Fibroblast of skin of scalp (primary cell): ENCODE data around the gene B4GALT7.
"Not testable (repeated sequence)": the region's sequence is repeated elsewhere in the genome, so short reads cannot be mapped to it uniquely, and the experiment has no call there.

Source experiments
- DNase-seq: peaks from one replicate; pipeline ENCODE4 v3.0.0-alpha.2; 2013

B4GALT7 gene

DNA sequence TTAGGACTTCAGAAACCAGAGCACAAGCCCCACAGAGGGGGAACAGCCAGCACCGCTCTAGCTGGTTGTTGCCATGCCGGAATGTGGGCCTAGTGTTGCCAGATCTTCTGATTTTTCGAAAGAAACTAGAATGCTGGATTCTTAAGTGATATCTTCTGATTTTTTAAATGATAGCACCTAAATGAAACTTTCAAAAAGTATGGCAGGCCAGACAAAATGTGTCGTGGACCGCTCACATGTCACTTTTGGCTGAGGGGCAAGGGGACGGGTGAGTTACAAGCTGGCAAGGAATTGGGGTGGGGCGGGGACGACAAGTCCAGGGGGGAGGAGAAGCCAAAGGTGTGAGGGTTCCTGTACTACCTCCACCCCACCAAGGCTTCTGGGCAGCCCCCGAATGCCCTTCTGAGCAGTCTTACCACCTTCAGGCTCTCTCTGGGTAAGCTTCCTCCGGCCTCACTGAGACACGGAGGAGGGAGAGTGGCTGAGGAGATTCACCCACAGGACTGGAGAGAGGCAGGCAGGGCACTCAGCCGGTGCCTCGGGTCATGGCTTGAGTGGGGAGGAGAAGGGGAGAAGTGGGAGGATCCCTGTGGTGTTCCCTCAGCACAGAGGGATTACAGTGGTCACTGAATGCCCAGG, 10.3 kb downstream of the B4GALT7 start:
- DNase-seq = no peak

DNA sequence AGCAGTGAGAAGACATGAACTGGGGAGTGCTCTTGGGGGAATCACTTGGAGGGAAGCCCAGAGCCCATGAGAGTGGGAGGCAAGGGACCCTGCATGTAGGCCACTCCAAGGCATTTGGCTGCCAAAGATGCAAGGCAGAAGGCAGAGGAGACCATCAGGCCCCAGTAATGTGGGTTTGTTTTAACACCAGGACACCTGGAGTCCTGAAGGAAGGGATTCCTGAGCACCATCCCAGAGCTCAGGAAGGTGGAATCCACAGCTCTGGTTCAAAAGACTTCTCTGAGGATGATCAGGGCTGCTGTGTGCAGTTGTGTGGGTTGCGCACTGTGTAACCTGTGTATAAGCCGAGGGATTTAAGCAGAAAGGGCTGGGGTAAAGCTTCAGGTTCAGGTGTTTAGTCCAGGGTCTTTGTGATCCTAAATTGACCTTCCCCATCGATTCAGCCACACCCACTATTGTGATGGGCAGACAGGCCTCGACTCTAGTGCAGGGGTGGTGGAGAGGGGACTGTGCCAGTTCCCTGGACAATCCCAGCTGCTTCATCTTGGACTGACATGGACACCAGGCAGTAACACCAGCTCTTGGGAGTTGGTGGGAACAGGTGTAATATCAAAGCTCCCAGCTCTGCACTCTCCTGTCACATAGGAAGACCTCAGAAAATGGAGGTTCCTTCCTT, 11.0 kb downstream of the B4GALT7 start:
- no peak for DNase-seq

DNA sequence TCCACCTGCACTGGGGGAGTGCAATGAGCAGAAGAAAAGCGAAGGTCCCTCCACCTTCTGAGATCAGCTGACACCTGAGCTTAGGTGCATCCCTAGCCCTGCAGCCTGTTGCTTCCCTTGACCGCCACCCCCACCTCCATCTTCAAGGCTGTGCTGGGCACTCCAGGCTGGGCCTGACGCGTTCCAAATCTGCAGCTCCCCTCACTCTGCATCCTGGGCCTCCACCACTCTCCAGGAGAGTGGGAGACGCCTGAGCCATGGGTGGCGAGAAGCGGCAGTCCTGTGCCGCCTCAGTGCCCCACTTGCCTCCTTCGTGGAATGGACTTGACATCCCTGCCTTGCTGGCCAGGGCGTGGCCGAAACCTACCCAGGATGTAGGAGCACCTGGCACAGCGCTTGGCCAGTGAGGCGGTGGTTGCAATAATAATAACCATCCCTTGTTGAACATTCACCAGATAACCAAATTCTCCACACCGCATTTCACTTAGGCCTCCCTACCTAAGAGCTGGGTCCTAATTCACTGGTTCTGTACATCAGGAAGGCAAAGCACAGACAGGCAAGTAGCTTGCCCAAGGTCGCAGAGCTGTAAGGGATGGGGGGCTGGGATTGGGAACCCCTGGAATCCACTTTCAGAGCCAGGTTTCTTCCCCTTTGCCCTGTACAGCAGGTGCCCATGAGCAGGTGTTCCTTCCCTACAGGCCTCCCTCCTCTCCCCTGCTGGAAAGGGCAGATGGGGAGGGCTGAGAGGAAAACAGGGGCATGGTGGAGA, 11.7 kb downstream of the B4GALT7 start:
- no peak for DNase-seq

DNA sequence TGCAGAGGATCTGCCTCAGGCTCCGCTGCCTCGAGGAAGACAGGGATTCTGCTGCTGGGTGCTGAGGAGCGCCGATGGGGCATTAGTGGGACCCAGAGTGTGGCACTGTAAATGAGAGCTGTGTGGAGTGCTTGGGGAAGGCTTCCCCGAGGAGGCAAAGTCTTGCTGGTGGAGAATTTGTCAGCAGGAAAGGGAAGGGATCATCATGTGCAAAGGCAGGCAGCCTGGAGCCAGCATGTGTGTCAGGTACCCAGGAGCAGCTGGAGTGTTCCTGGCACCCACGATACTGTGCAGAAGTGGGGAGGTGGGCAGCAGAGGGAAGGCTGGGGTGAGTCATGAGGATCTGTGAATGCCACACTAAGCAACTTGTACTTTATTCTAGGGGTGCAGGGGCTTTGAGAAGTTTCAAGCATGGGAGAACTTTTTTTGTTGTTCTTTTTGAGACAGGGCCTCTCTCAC, 12.3 kb downstream of the B4GALT7 start:
- DNase-seq = no peak

DNA sequence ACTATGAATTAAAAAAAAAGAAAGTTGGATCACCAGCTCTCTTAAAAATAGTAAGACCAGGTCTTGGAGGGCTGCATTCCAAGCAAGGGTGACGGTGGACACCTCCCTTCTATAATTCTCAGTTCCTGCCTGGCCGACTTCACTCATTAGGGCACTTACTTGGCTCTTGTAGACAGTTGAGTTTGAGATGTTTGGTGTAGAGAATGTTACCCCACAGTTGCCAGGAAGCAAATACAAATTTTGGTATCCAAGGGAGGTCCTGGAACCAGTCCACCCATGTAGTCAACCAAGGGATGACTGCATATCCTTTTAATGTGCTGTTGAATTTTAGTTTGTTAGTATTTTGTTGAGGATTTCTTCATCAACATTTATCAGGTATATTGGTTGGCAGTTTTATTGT, 20.6 kb downstream of the B4GALT7 start:
- no peak for DNase-seq

DNA sequence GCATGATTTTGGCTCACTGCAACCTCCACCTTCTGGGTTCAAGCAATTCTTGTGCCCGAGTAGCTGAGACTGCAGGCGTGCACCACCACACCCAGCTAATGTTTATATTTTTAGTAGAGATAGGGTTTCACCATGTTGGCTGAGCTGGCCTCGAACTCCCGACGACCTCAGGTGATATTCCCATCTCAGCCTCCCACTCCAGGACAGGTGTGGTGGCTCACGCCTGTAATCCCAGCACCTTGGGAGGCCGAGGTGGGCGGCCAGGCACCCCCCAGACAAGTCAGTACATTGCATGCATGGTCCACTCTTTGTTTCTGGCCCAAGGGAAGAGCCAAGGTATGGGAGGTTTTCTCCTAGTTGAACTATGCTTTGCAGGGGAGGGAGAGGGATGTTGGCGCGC, 24.2 kb downstream of the B4GALT7 start:
- not testable (repeated sequence) for DNase-seq

DNA sequence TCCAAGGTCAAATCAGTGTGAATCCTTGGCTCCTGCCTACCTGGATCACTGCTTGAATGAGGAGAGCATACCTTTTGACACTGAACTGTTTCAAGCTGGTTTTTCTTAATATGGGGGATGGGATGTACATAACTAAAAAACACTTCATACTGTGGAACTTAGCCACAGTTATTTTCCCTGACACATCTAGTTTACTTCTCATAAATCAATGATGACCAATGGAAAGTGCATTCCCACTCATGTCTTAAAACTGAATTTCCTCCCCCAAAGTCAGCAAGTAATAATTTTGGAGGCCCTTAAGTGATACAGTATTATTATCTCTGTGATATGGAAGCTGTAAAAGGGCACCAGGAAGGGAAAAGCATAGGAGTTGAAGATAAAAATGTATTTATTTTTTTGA, 30.3 kb downstream of the B4GALT7 start:
- DNase-seq = peak; percentile 13

DNA sequence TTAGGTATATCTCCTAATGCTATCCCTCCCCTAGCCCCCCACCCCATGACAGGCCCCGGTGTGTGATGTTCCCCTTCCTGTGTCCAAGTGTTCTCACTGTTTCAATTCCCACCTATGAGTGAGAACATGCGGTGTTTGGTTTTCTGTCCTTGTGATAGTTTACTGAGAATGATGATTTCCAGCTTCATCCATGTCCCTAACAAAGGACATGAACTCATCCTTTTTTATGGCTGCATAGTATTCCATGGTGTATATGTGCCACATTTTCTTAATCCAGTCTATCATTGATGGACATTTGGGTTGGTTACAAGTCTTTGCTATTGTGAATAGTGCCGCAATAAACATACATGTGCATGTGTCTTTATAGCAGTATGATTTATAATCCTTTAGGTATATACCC, 35.0 kb downstream of the B4GALT7 start:
- not testable (repeated sequence) for DNase-seq

DNA sequence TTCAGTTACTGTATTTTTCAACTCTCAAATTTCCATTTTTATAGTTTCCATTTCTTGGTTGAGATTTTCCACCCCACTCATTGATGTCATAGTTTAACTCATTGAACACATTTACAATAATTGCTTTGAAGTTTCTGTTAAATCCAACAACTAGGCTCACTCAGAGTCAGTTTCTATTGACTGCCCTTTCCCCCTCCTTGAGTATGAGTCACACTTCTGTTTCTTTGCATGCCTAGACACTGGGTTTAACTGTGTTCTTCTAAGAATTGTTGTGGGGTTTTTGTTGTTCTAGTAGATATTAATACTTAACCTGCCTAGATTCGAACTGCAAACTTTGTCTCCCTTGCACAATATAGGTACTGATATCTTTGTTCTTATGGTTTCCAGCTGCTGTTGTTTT, 45.5 kb downstream of the B4GALT7 start:
- not testable (repeated sequence) for DNase-seq

DNA sequence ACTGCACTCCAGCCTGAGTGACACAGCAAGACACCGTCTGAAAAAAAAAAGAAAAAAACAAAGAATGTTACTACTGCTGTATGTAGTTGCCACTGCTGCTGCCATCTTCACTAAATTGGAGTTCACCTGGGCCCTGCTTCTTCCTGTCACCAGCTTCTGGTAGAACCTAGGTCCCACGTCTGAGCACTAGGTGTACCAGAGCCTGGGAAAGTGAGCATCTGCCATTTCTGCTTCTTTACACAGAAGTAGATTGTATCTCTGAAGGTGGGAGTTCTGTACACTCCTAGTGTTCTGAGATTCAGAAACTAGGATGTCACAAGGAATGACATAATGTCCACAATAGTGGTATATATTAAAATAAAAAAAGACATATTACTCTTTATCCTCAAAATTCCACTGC, 51.3 kb downstream of the B4GALT7 start:
- not testable (repeated sequence) for DNase-seq

DNA sequence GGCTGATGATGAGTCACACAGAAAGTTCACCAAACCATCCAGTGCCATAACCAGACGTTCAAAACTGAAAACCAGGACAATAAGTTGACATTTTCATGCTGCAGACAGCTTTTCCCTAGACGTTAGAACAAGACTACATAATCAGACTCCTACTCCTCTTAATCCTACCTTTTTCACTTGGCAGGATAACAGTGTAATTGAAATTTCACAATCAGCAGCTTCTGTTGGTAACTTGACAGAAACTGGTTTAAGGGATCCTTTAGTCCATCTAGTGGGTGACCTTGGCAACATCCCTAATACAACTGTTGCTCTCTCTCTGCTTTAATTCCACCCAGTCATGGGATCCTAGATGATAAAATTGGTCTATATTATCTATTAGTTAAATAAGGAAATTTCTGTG, 57.9 kb downstream of the B4GALT7 start:
- DNase-seq = not testable (repeated sequence)

DNA sequence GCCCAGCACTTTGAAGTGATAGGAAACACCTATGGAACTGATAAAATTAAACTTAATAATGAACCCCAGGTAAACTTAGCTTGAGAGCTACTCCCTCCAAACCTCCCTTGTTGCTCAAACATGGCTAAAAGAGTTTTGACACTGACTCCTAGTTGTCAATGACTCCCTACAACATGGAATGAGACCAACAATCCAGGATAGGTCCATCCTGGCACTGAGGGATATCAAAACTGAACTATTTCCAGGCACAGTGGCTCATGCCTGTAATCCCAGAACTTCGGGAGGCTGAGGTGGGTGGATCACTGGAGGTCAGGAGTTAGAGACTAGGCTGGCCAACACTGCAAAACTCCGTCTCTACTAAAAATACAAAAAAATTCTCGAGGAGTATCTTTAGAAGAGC, 58.6 kb downstream of the B4GALT7 start:
- not testable (repeated sequence) for DNase-seq
